ENCODE measurements around the gene SCAPER.
"Not testable (repeated sequence)": the region's sequence is repeated elsewhere in the genome, so short reads cannot be mapped to it uniquely, and the experiment has no call there.

Gene SCAPER

DNA sequence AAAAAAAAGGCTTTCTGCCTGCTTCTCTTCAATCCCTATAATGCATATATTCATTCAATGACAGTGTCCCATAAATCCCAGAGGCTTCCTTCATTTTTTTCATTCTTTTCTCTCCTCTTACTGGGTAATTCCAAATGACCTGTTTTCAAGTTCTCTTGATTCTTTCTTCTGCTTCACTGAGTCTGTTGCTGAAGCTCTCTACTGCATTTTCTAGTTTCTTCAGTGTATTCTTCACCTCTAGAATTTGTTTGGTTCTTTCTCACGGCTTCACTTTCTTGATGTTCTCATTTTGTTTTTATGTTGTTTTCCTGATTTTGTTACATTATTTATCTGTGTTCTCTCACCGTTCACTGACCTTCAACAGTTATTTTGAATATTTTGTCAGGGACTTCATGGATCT lies 141.6 kb downstream of the SCAPER start:
- no peak for FAIRE-seq

DNA sequence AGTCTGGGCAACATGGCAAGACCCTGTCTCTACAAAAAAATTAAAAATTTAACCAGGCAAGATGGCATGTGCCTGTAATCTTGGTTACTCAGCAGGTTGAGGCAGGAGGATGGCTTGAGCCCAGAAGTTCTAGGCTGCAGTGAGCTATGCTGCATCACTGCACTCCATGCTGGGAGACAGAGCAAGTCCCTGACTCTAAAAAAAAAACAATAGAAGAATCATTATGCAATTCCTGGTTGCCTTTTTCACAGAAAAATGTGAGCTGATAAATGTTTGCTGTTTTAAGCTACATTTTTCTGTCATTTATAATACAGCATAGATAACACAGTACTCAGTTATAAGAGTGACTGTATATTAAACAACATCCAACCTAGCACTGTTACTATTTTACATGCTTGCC lies 148.8 kb downstream of the SCAPER start:
- FAIRE-seq: no peak

DNA sequence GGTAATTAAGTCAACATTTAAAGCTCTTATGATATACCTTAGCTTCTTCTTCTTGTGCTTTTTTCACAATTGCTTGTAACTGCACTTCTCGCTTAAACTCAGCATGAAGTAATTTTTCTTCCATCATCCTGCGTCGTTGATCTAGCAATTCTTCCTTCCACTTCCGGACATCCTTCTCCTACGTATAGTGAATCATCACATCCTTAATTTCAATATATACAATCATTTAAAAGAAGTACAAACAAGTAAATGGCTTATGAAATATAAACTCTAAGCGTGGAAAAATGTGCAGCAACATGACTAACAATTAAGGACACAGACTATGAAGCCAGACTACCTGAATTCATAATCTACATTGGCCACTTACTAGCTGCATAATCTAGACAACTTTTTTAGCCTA lies 151.4 kb downstream of the SCAPER start:
- FAIRE-seq: no peak

DNA sequence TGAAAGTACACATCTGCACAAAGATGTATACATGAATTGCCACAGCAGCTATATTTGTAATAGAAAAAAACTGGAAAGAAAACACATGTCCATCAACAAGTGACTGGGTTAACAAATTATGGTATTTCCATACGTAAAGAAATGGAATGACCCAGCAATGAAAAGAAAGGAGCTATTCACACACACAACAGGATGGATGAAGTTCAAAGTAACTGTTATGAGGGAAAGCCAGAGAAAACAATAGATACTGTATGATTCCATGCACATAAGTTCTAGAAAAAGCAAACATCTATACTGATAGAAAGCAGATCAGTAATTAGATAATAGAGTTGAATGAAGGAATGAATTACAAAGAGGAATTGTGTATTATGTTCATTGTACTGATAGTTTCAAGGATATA lies 152.0 kb downstream of the SCAPER start:
- no peak for FAIRE-seq

DNA sequence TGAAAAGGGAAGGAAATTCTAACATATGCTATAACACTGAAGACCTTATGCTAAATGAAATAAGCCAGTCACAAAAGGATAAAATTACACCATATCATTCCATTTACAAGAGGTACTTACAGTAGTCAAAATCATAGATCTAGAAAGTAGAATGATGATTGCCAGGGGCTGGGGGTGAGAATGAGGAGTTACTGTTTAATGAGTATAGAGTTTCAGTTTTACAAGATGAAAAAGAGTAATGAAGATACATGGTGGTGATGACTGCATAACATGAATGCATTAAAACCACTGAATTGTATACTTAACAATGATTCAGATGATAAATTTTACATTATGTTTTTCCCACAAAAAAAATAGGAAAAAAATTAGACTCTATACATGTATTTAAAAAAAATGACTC lies 152.6 kb downstream of the SCAPER start:
- FAIRE-seq: no peak

DNA sequence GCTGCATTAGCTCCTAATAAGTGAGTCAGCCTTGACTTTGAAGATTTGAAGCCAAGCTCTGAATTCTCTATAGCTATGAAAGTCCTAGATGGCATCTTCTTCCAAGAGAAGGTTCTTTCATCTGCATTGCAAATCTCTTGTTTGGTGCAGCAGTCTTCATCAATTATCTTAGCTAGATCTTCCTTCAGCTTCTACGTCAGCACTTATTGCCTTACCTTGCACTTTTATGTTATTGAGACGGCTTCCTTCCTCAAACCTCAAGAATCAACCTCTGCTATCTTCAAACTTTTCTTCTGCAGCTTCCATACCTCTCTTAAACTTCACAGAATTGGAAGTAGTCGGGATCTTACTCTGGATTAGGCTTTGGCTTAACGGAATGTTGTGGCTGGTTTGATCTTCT lies 167.6 kb downstream of the SCAPER start:
- FAIRE-seq: no peak

DNA sequence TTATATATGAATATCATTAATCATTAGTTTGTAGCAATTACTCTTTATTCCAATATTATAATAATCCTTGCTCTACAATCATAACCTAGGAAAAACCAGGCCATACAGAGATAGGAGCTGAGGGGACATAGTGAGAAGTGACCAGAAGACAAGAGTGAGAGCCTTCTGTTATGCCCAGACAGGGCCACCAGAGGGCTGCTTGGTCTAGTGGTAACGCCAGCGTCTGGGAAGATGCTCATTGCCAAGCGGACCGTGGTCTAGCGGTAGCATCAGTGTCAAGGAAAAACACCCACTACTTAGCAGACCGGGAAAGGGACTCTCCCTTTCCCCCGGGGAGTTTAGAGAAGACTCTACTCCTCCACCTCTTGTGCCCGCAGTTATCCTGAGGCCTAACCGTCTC lies 172.8 kb downstream of the SCAPER start:
- not testable (repeated sequence) for FAIRE-seq

DNA sequence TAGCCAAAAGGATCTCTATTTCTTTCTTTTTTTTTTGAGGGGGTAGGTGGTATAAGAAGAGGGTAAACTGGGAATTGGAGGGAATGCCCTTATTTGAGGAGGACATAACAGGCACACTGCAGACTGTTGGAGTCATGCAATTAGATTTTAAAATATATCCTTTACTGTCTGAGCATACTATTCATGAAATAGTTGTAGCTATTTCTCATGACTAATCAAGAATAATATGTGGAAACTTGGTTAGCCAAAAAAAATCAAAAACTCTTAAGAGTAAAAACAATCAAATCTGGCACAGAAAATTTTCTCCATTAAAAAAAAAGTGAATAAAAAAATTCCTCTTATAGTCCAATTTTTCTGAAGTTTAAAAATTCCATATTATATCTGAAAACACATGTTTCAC lies 174.9 kb downstream of the SCAPER start:
- FAIRE-seq: peak; percentile 60

DNA sequence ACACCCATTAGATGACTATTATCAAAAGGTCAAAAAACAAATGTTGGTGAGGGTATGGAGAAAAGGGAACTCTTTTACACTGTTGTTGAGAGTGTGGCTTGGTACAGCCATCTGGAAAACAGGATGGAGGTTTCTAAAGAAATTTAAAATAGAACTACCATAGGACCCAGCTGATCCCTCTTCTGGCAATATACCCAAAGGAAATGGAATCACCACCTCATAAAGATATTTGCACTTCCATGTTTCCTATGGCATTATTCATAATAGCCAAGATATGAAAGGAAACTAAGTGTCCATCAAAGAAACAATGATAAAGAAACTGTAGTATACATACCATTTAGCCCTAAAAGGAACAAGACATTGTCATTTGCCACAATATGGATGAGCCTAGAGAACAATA lies 186.3 kb downstream of the SCAPER start:
- FAIRE-seq: no peak

DNA sequence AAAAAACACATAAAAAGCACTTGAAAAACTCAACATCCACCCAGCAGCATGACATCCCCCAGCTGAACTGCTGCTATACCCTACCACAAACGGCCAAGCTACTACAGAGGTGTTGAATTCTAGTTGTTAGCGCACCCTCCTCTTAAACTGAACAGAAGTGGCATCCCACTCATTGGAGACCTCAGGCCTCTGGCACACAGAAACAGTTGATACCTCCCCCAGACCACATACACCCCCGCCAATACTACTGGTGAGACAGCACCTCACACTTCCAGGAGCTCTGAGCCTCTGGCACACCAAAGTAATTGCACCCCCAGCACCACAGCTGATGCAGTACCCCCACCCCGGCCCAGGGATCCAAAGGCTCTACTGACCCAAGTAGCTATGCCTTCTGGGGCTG lies 190.2 kb downstream of the SCAPER start:
- FAIRE-seq: no peak

DNA sequence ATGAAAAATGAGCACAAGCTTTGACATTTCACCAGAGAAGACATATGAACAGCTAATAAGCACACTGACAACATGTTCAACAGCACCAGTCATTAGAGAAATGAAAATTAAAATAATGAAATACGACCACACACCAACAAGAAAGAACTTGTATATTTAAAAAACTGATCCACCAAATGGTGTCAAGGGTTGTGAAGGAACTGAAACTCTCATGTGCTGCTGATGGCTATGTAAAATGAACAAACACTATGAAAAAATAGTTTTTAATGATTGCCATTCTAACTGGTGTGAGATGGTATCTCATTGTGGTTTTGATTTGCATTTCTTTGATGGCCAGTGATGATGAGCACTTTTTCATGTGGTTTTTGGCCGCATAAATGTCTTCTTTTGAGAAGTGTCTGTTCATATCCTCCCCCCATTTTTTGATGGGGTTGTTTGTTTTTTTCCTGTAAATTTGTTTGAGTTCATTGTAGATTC lies 193.8 kb downstream of the SCAPER start:
- no peak for FAIRE-seq

DNA sequence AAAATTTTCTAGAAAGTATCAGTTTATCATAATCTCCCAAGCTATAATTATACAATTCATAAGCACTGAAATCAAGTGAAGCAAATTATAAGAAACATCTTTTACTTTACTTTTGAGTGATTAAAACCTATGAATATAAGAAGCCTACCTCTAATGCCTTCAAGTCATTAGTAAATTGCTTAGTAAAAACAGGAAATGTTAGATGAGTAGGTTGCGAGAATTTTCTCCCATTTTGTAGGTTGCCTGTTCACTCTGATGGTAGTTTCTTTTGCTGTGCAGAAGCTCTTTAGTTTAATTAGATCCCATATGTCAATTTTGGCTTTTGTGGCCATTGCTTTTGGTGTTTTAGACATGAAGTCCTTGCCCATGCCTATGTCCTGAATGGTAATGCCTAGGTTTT lies 201.1 kb downstream of the SCAPER start:
- FAIRE-seq: not testable (repeated sequence)

DNA sequence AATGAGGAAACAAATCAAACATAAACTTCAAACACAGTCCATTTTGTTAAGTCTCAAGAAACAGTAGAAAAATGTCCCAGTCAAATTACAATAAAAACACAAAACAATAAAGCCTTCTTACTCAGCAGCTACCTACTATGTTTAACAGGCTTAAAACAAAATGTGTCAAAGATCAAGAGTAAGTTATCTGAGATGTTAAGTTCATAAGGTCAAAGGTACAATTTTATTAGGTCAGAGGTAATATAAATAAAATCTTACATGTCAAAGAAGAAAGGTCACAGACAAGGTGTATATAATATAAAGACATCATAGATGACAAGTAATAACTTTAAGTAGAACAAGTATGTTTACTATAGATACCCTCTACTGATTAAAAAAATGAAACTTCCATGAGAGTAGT lies 208.3 kb downstream of the SCAPER start:
- FAIRE-seq: no peak

DNA sequence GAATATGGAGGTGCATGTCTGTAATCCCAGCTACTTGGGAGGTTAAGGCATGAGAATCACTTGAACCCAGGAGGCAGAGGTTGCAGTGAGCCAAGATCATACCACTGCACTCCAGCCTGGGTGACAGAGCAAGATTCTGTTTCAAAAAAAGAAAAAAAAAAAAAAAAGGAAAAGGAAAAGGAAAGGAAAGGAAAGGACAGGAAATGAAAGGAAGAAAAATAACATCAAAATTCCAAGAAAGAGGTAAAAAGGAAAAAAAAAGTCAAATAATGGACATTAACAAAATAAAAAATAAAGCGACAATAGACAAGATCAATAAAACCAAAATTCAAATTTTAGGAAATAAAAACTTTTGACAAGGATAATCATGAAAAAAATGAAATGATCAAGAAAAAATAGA lies 212.6 kb downstream of the SCAPER start:
- not testable (repeated sequence) for FAIRE-seq

DNA sequence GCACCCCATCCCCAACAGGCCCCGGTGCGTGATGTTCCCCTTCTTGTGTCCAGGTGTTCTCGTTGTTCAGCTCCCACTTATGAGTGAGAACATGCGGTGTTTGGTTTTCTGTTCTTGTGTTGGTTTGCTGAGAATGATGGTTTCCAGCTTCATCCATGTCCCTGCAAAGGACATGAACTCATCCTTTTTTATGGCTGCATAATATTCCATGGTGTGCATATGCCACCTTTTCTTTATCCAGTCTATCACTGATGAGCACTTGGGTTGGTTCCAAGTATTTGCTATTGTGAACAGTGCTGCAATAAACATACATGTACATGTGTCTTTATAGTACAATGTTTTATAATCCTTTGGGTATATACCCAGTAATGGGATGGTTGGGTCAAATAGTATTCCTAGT lies 217.5 kb downstream of the SCAPER start:
- FAIRE-seq: not testable (repeated sequence)

DNA sequence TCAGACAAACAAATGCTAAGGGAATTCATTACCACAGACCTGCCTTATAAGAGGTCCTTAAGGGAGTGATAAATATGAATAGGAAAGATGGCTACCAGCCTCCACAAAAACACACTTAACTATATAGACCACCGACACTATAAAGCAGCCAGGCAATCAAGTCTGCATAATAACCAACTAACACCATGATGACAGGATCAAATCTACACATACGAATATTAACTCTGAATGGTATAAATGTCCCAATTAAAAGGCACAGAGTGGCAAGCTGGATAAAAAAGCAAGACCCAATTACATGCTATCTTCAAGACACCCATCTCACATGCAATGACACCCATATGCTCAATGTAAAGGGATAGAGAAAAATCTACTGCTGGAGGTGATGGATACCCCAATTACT lies 221.1 kb downstream of the SCAPER start:
- FAIRE-seq: no peak

DNA sequence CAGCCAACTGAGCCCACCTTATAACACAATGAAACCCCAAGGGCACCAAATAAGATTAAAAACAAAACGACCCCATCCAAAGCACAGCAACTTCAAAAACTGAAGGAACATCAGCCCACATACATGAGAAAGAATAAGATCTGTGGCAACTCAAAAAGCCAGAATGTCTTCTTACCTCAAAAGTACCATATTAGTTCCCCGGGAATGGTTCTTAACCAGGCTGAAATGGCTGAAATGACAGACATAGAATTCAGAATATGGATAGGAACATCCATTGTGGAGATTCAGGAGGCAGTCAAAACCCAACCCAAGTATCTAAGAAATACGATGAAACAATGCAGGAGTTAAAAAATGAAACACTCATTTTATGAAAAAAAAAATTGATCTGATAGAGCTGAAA lies 222.3 kb downstream of the SCAPER start:
- no peak for FAIRE-seq

DNA sequence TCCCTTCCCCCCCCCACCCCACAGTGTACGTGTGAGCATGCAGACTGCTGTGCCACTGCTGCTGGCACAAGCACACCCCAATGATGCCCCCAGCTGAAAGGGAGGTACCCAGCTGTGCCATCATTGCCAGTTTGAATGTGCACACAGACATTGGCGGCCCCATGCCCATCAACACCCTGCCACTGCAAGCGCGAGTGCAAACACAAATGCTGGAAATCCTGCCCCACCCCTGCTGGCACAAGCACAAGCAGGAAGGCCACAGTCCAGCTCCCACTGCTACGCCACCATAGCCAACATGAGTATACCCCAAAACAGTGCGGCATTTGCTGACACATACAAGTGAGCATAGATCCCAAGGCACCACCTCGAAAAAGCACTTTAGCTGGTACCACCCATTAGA lies 222.9 kb downstream of the SCAPER start:
- FAIRE-seq: no peak

DNA sequence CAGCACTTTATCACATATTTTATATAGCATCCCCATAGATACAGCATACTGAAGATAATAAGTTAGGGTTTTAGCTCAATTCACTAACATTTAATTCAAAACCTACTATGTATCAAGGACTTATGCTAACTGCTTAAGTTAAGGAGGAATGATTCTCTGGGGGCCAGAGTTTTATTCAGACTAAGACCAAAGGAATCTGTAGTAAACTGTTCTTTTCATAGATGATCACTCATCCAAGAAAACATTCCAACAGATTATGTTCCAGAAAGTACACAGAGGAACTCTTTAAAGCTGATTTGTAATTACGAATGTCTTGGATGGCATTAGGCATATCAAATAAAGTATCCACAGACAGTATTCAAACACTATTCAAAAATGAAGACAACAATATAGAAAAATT lies 226.4 kb downstream of the SCAPER start:
- no peak for FAIRE-seq

DNA sequence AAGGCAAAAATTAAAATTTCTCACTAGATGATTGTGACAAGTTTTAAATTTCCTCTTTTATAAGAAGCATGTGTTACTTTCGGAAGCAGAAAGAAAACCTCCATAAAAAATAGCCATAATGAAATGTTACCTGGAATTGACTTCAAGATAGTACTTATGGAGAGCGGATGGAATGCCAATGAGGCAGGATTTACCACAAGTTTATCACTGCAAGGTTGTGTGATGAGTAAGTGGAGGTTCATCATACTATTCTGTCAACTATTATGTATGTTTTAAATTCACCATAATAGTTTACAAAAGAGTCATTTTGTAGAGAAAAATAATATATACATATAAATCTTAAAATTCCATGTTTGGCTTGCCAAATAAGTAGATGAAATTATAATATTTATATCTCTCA lies 230.3 kb downstream of the SCAPER start:
- FAIRE-seq: no peak

DNA sequence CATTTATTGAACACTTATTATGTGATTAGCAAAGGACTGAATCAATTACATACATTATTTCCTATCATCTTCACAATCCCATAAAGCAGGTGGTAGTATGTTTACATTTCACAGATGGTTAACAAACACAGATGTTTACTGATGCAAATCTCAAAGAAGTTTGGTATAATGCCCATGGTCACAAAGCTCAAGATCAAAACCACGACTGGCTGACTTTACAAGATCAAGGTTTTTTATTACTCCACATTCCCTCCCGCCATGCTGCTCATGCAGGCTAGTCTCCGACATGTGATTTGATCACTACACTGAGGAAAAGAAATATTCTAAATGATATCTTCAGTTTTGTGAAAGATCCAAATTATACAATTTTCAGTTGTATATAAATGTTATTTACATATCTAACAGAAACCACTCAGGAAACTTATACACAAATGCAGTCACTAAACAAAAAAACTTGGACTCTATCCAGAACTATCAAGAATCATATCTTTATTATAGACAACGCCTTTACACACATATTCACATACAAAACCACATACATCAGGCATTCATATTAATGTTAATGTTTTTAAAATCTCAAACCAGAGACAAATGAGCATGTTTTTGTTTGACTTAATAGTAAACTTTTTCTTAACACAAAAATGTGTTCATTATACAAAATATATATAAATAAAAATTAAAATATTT lies 235.5 kb downstream of the SCAPER start:
- peak; percentile 76 for FAIRE-seq

DNA sequence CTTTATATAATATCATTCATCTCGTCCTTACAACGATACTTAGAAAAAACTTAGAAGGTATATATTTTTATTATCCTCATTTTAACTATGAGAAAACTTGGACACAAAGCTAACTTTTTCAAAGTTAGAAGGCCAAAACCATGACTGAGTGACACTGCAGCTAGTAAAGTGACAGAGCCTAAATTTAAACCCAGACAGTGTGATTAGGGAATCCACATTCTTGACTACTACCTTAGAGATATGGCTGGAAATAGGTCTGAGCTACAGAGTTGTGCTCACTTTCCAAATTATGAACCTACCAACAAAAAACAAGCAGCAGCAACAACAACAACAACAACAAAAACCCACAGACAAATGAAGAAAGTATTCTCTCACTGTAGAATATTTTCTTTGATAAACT lies 236.2 kb downstream of the SCAPER start:
- FAIRE-seq: no peak

DNA sequence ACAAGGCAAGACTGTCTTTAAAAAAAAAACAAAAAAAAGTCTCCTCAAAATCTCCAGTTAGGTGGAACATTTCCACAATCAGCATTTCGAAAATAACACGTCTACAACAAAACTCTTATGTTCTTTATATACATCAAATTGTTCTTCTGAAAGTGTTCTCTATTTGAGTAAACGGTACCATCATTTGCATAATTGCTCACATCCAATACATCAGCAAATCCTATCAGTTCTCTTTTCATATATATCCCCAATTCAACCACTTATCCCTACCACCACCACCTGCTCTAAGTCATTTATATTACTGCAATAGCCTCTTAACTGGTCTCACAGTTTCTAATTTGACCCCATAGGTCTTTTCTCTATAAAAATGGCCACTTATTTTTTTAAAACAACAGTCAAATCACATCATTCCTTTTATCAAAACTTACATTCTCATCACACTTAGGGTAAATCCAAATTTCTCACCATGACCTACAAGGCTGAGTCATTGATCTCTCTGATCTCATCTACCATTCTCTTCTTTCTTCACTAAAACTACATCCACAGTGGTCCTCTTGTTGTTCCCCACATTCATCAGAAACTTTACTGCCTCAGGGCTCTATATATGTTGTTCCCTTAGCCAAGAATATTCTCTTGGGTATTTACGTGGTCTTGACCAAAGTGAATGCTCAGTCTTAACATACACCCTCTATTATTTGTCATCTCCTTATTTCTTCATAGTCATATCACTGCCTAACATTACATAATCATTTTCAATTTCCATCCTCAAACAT lies 237.0 kb downstream of the SCAPER start:
- no peak for FAIRE-seq

DNA sequence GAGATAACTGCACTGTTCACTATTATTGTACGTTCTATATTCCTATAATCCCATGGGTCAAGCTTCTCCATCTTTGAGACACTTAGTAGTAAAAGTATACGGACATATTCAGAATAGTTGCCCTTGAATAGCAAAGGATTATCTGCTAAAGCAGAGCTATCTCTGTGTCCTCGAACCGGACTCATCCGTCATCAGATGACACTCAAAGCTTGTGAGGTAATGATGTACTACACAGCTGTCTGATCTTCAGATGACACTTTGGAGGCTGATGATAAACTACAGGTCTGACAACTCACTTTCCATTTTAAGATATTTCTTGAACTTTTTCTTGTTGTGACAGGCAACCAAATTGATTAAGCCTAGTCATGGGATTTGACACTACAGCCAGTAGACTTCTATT lies 240.2 kb downstream of the SCAPER start:
- no peak for FAIRE-seq

DNA sequence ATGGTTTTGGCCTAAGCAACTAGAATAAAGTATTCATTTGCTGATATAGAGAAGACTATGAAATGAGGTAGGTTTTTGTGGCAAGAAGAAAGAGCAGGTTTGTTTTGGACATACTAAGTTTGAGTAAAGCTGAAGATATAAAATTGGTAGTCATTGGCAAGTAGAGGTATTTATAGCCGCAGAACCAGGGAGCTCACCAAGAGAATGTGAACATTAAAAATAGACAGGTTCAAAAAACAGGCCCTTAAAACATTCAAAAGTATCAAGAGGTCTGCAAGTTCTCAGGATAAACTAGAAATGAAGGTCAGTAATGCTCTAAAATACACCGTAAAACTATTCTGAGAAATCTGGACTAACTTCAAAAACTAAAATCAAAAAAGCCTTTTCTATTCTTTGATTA lies 240.7 kb downstream of the SCAPER start:
- FAIRE-seq: no peak
